Nephron progenitor cell (in vitro differentiated cells): ENCODE results near the gene MBD4.
"Not testable (repeated sequence)": the region's sequence is repeated elsewhere in the genome, so short reads cannot be mapped to it uniquely, and the experiment has no call there.

Source experiments
- DNase-seq: peaks from one replicate; pipeline ENCODE4 v3.0.0; 2021
- H3K27ac Mint-ChIP-seq: 2 replicates; pipeline ENCODE4 v1.8.0; 2021; ENCODE audit warnings: mild to moderate bottlenecking, moderate library complexity, mixed read lengths
- H3K27me3 Mint-ChIP-seq: 2 replicates; pipeline ENCODE4 v1.8.0; 2021; ENCODE audit warnings: mild to moderate bottlenecking, low read depth, mixed read lengths; ENCODE audit not compliant: poor library complexity
- H3K36me3 Mint-ChIP-seq: 2 replicates; pipeline ENCODE4 v1.8.0; 2021; ENCODE audit warnings: low read depth, mixed read lengths
- H3K4me1 Mint-ChIP-seq: 2 replicates; pipeline ENCODE4 v1.8.0; 2021; ENCODE audit warnings: mixed read lengths
- H3K4me3 Mint-ChIP-seq: 2 replicates; pipeline ENCODE4 v1.8.0; 2021; ENCODE audit warnings: mild to moderate bottlenecking, moderate library complexity, mixed read lengths
- H3K9me3 Mint-ChIP-seq: 2 replicates; pipeline ENCODE4 v1.8.0; 2021; ENCODE audit warnings: mild to moderate bottlenecking, moderate library complexity, mixed read lengths
- TF ChIP-seq, protein P1 (sequence below): fragments of 200-600 bp; sonication (generic); IDR thresholded peaks from 2 replicates; pipeline ENCODE4 v1.5.0; 2021; ENCODE audit warnings: antibody characterized with exemption

Gene MBD4

GRCh38 chr3:129483870-129484269, 44.1 kb upstream of the MBD4 start:
- TF ChIP-seq, protein P1, sequence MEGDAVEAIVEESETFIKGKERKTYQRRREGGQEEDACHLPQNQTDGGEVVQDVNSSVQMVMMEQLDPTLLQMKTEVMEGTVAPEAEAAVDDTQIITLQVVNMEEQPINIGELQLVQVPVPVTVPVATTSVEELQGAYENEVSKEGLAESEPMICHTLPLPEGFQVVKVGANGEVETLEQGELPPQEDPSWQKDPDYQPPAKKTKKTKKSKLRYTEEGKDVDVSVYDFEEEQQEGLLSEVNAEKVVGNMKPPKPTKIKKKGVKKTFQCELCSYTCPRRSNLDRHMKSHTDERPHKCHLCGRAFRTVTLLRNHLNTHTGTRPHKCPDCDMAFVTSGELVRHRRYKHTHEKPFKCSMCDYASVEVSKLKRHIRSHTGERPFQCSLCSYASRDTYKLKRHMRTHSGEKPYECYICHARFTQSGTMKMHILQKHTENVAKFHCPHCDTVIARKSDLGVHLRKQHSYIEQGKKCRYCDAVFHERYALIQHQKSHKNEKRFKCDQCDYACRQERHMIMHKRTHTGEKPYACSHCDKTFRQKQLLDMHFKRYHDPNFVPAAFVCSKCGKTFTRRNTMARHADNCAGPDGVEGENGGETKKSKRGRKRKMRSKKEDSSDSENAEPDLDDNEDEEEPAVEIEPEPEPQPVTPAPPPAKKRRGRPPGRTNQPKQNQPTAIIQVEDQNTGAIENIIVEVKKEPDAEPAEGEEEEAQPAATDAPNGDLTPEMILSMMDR: no peak
- no peaks in the 10 kb centered on the region for H3K9me3 Mint-ChIP-seq
- H3K4me1 Mint-ChIP-seq: peaks cover 73% of the 10 kb centered on the region
- no peak overlapping the region for H3K27ac Mint-ChIP-seq
- DNase-seq: no peak
- peaks cover 40% of the 10 kb centered on the region for H3K36me3 Mint-ChIP-seq
- no peak overlapping the region for H3K4me3 Mint-ChIP-seq
- peaks cover 2% of the 10 kb centered on the region for H3K27me3 Mint-ChIP-seq

- TF ChIP-seq, protein P1: peak; percentile 13
- Mint-ChIP-seq H3K27me3 (peaks cover 2% of the 10 kb centered on the region), H3K4me1 (peaks cover 70% of the 10 kb centered on the region), H3K9me3 (no peaks in the 10 kb centered on the region), H3K27ac (peak overlapping the region; percentile 42), H3K4me3 (no peak overlapping the region), H3K36me3 (peaks cover 51% of the 10 kb centered on the region)
- no peak for DNase-seq
These were observed 43.0 kb upstream of the MBD4 start for GRCh38 chr3:129482721-129483120.

- no peak for DNase-seq
- Mint-ChIP-seq H3K9me3 (no peaks in the 10 kb centered on the region), H3K36me3 (peaks cover 56% of the 10 kb centered on the region), H3K27ac (peak overlapping the region; percentile 77), H3K4me1 (peaks cover 61% of the 10 kb centered on the region), H3K4me3 (no peak overlapping the region), H3K27me3 (no peaks in the 10 kb centered on the region)
- TF ChIP-seq, protein P1: no peak
These were observed 42.1 kb upstream of the MBD4 start for GRCh38 chr3:129481766-129482332.

DNA sequence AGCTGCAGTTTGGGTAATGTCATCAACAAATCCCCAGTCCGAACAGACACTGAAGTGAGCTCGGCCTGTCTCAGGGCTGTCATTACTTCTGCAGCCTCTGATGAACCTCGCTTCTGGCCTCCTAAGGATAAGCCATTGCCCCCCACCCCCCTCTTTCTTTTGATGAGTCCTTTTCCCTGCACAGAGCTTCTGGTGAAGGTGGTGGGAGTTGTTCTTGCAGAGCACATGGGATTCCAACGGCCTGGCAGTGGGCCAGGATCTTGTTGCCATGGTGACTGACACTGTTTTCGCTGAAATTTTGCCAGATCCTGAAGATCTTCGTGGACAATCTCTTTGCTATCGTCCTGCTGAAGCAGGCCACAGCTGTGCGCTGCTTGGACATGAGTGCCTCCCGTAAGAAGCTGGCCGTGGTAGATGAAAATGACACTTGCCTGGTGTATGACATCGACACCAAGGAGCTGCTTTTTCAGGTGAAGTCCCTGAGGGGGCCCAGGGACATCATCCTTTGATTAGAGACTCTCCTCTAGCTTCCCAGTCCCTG, 41.5 kb upstream of the MBD4 start:
- H3K27ac Mint-ChIP-seq: peak overlapping the region; percentile 47
- H3K27me3 Mint-ChIP-seq, H3K4me3 Mint-ChIP-seq, H3K9me3 Mint-ChIP-seq: not testable (repeated sequence)
- H3K4me1 Mint-ChIP-seq: peaks cover 56% of the 10 kb centered on the region
- peak; percentile 30 for DNase-seq
- H3K36me3 Mint-ChIP-seq: peaks cover 62% of the 10 kb centered on the region

DNA sequence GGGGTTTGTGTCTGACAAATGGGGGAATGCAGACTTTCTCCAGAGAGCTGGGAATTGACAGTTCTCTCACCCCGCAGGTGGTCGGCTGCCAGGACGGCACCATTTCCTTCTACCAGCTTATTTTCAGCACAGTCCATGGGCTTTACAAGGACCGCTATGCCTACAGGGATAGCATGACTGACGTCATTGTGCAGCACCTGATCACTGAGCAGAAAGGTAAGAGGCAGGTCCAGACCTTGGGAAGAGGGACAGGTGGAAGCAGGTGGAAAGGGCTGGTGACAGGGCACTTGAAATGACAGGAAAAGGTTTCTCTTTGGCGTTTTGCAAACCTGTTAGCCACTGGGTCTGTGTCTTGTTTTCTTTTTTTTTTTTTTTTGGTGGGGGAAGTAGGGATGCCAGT, 36.8 kb upstream of the MBD4 start:
- Mint-ChIP-seq H3K27ac (peak overlapping the region; percentile 10), H3K4me1 (peaks cover 13% of the 10 kb centered on the region), H3K27me3 (no peaks in the 10 kb centered on the region), H3K4me3 (no peak overlapping the region), H3K36me3 (peaks cover 50% of the 10 kb centered on the region), H3K9me3 (no peaks in the 10 kb centered on the region)
- TF ChIP-seq, protein P1: no peak
- no peak for DNase-seq

DNA sequence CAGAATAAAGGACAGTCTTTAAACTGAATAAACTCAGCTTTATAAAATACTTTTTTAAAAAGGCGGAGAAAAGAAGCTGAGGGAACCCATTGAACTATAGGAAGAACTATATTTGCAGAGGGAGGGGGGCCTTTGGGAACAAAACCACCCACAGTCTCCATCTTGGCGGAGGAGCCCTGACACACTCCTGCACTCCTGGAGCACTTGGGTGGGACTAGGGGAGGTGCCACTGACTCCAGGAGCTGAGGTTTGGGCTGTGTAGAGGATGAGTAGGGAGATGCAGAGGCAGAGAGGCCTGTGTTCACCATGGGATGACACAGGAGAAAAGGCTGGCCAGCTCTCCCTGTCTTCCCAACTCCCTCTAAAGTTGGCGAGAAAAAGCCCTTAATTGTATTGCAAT, 36.1 kb upstream of the MBD4 start:
- no peak overlapping the region for H3K4me3 Mint-ChIP-seq
- peak overlapping the region; percentile 76 for H3K27ac Mint-ChIP-seq
- TF ChIP-seq, protein P1: no peak
- no peak for DNase-seq
- H3K36me3 Mint-ChIP-seq: peaks cover 50% of the 10 kb centered on the region
- H3K27me3 Mint-ChIP-seq: no peaks in the 10 kb centered on the region
- H3K9me3 Mint-ChIP-seq: no peaks in the 10 kb centered on the region
- peaks cover 6% of the 10 kb centered on the region for H3K4me1 Mint-ChIP-seq
